SK-N-SH treated with all-trans-retinoic acid at 6 μM for 48 hours (cell line): ENCODE measurements around the gene BBS10.
A peak's percentile ranks its signal among the peaks of the same experiment; 100 is the strongest.

Experiments
- ATAC-seq: fragments of 200-7000 bp; cut with Tn5 transposase; 3 replicates; pipeline ENCODE4 v1.9.1; 2020; ENCODE audit warnings: mild to moderate bottlenecking, moderate library complexity
- ARNTL ChIP-seq: fragments of 450-650 bp; formaldehyde crosslinking; IDR thresholded peaks from 2 replicates; pipeline ENCODE4 v1.5.0; 2020; ENCODE audit warnings: low read depth, mild to moderate bottlenecking, moderate library complexity, borderline replicate concordance
- BACH2 ChIP-seq: fragments of 250-450 bp; sonication (Bioruptor Pico); IDR thresholded peaks from 2 replicates; pipeline ENCODE4 v1.9.0; 2021; ENCODE audit warnings: mild to moderate bottlenecking, borderline replicate concordance
- CREB5 ChIP-seq: fragments of 250-450 bp; sonication (Bioruptor Pico); IDR thresholded peaks from 2 replicates; pipeline ENCODE4 v1.5.1; 2020; ENCODE audit warnings: low read depth, mild to moderate bottlenecking, moderate library complexity
- CSRNP3 ChIP-seq: fragments of 250-450 bp; sonication (Bioruptor Pico); IDR thresholded peaks from 2 replicates; pipeline ENCODE4 v1.5.1; 2021; ENCODE audit warnings: mild to moderate bottlenecking, moderate library complexity
- GLIS3 ChIP-seq: fragments of 250-450 bp; sonication (Bioruptor Pico); IDR thresholded peaks from 2 replicates; pipeline ENCODE4 v1.5.0; 2020; ENCODE audit warnings: mild to moderate bottlenecking, moderate library complexity
- OSR1 ChIP-seq: fragments of 250-450 bp; sonication (Bioruptor Pico); IDR thresholded peaks from 2 replicates; pipeline ENCODE4 v1.8.0; 2022; ENCODE audit warnings: moderate library complexity, mild to moderate bottlenecking, inconsistent platforms
- PATZ1 ChIP-seq: fragments of 250-450 bp; sonication (Bioruptor Pico); IDR thresholded peaks from 2 replicates; pipeline ENCODE4 v1.8.0; 2020; ENCODE audit warnings: mild to moderate bottlenecking, moderate library complexity, borderline replicate concordance
- POU6F1 ChIP-seq: fragments of 250-450 bp; sonication (Bioruptor Pico); IDR thresholded peaks from 2 replicates; pipeline ENCODE4 v1.8.0; 2021; ENCODE audit warnings: low read depth, mild to moderate bottlenecking, moderate library complexity, borderline replicate concordance
- PPARA ChIP-seq: fragments of 250-450 bp; sonication (Bioruptor Pico); IDR thresholded peaks from 2 replicates; pipeline ENCODE4 v1.5.0; 2020; ENCODE audit warnings: mild to moderate bottlenecking, borderline replicate concordance
- RARB ChIP-seq: fragments of 250-450 bp; sonication (Bioruptor Pico); IDR thresholded peaks from 2 replicates; pipeline ENCODE4 v1.8.0; 2021; ENCODE audit warnings: mild to moderate bottlenecking, moderate library complexity
- SNAI2 ChIP-seq: fragments of 250-450 bp; sonication (Bioruptor Pico); IDR thresholded peaks from 2 replicates; pipeline ENCODE4 v1.5.0; 2020; ENCODE audit warnings: mild to moderate bottlenecking, moderate library complexity
- TCF4 ChIP-seq: fragments of 250-450 bp; sonication (Bioruptor Pico); IDR thresholded peaks from 2 replicates; pipeline ENCODE4 v1.8.0; 2021; ENCODE audit warnings: mild to moderate bottlenecking, moderate library complexity, borderline replicate concordance
- TOX ChIP-seq: fragments of 250-450 bp; sonication (Bioruptor Pico); IDR thresholded peaks from 2 replicates; pipeline ENCODE4 v1.8.0; 2021; ENCODE audit warnings: mild to moderate bottlenecking, moderate library complexity, borderline replicate concordance
- TSHZ2 ChIP-seq: fragments of 250-450 bp; sonication (Bioruptor Pico); IDR thresholded peaks from 2 replicates; pipeline ENCODE4 v1.5.0; 2020; ENCODE audit warnings: mild to moderate bottlenecking, moderate library complexity
- ZC3H10 ChIP-seq: fragments of 250-450 bp; sonication (Bioruptor Pico); IDR thresholded peaks from 2 replicates; pipeline ENCODE4 v1.5.1; 2021; ENCODE audit warnings: mild to moderate bottlenecking, moderate library complexity
- ZFP3 ChIP-seq: fragments of 250-450 bp; sonication (Bioruptor Pico); IDR thresholded peaks from 2 replicates; pipeline ENCODE4 v1.5.0; 2020; ENCODE audit warnings: mild to moderate bottlenecking, moderate library complexity
- ZFP30 ChIP-seq: fragments of 450-650 bp; formaldehyde crosslinking; IDR thresholded peaks from 2 replicates; pipeline ENCODE4 v1.5.0; 2022; ENCODE audit warnings: mild to moderate bottlenecking, moderate library complexity
- ZNF565 ChIP-seq: fragments of 450-650 bp; formaldehyde crosslinking; conservative IDR thresholded peaks from 2 replicates; pipeline ENCODE4 v1.5.0; 2020; ENCODE audit warnings: low read depth, mild to moderate bottlenecking, moderate library complexity
- ZNF70 ChIP-seq: fragments of 450-650 bp; formaldehyde crosslinking; IDR thresholded peaks from 2 replicates; pipeline ENCODE4 v1.5.0; 2020; ENCODE audit warnings: mild to moderate bottlenecking, moderate library complexity
- ZNF8 ChIP-seq: fragments of 450-650 bp; formaldehyde crosslinking; IDR thresholded peaks from 2 replicates; pipeline ENCODE4 v1.5.0; 2020; ENCODE audit warnings: mild to moderate bottlenecking, moderate library complexity

The BBS10 gene

GRCh38 chr12:76316468-76316867, 31.7 kb downstream of the BBS10 start (continued):
- TF ChIP-seq CSRNP3 (CRISPR knock-in tag) (no peak), RARB (CRISPR knock-in tag) (no peak), ZNF565 (CRISPR knock-in tag) (no peak), ZC3H10 (no peak), PPARA (CRISPR knock-in tag) (no peak)

GRCh38 chr12:76313299-76313698, 34.9 kb downstream of the BBS10 start:
- no peak for ATAC-seq
- TF ChIP-seq PPARA (CRISPR knock-in tag) = no peak
- TF ChIP-seq ZC3H10 = no peak
- TF ChIP-seq ZNF70 = no peak
- TF ChIP-seq TOX = no peak

GRCh38 chr12:76312315-76312714, 35.9 kb downstream of the BBS10 start:
- ATAC-seq = no peak
- TF ChIP-seq CREB5 (CRISPR knock-in tag) = no peak
- TF ChIP-seq TOX = no peak
- no peak for TF ChIP-seq GLIS3 (CRISPR knock-in tag)
- no peak for TF ChIP-seq ZC3H10
- no peak for TF ChIP-seq ZNF8 (CRISPR knock-in tag)
- TF ChIP-seq ZFP3 (CRISPR knock-in tag) = no peak
- TF ChIP-seq TSHZ2 (CRISPR knock-in tag) = no peak
- no peak for TF ChIP-seq CSRNP3 (CRISPR knock-in tag)
- no peak for TF ChIP-seq ZNF70
- no peak for TF ChIP-seq POU6F1
- no peak for TF ChIP-seq OSR1 (CRISPR knock-in tag)
- TF ChIP-seq ZFP30 (CRISPR knock-in tag) = no peak
- TF ChIP-seq BACH2 = no peak
- TF ChIP-seq ARNTL (CRISPR knock-in tag) = no peak

GRCh38 chr12:76311796-76312195, 36.4 kb downstream of the BBS10 start:
- peak; percentile 72 for ATAC-seq
- no peak for TF ChIP-seq CSRNP3 (CRISPR knock-in tag)
- TF ChIP-seq ZNF8 (CRISPR knock-in tag) = no peak
- no peak for TF ChIP-seq ZNF70
- TF ChIP-seq ZNF565 (CRISPR knock-in tag) = no peak
- no peak for TF ChIP-seq POU6F1
- TF ChIP-seq BACH2 = no peak
- TF ChIP-seq SNAI2 (CRISPR knock-in tag) = no peak
- TF ChIP-seq CREB5 (CRISPR knock-in tag) = no peak
- no peak for TF ChIP-seq OSR1 (CRISPR knock-in tag)
- no peak for TF ChIP-seq ZFP30 (CRISPR knock-in tag)
- no peak for TF ChIP-seq TOX
- TF ChIP-seq PATZ1 (CRISPR knock-in tag) = no peak
- TF ChIP-seq TCF4 (CRISPR knock-in tag) = no peak
